OCI-LY1 (cell line): ENCODE data around the gene TRIB2.

ENCODE experiments used
- CTCF ChIP-seq: fragments of 200-600 bp; sonication (generic), shearing (Covaris generic); IDR thresholded peaks from 2 replicates; pipeline ENCODE4 v1.5.1; 2017; ENCODE audit warnings: mild to moderate bottlenecking, antibody characterized with exemption, low read length, moderate library complexity, mixed read lengths
- EZH2 ChIP-seq: fragments of 200-600 bp; sonication (generic), shearing (Covaris generic); IDR thresholded peaks from 2 replicates; pipeline ENCODE4 v1.8.0; 2017; ENCODE audit warnings: borderline replicate concordance, mixed run types, mild to moderate bottlenecking, antibody characterized with exemption, low read length, moderate library complexity, mixed read lengths

GRCh38 chr2:12737738-12738485 is 21.2 kb downstream of the TRIB2 start:
- TF ChIP-seq CTCF: no peak
- TF ChIP-seq EZH2: no peak
